ENCODE results near the gene ABCC3. TPM values are rescaled to one million over a fixed set of nuclear protein-coding genes. Genes with fewer than 3 reads are reported as not detected.

The ABCC3 gene
- total RNA-seq, 2 experiments from 2014 or later = not detected

DNA sequence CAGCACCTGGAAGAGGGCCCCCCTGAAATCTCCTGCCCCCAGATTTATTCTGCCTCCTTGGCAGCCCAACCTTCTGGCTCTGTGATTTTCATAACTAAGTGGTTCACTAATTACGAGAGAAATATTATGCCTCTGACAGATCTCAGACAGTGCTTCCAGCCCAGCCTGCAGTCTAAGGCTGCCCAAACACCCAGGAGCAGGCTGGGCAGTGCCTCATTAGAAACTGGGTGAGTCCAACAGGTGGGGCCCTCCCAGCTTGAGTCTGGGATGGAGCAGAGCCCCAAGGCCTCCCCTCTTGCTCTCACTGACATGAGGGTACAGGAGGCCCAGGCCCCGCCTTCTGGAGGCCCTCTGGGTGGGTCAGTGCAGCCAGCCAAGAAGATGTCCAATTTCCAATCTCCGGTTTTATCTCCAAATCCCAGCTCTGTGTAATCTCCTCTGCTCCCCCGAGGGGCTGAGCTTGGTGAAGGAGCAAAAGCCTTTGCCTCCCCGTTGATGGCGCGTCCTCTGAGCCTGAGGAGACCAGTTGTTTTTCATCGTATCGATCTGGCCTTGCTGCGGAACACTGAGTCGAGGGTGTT is 20.1 kb upstream of the ABCC3 start:
- H3K27ac Mint-ChIP-seq = no peak overlapping the region
- H3K4me1 Mint-ChIP-seq = peaks cover 11% of the 10 kb centered on the region
- DNase-seq (no peak), ATAC-seq (no peak)
- no peaks in the 10 kb centered on the region for H3K36me3 Mint-ChIP-seq
- CTCF ChIA-PET = no interaction called here
- H3K27me3 Mint-ChIP-seq = peaks cover 11% of the 10 kb centered on the region
- H3K9me3 Mint-ChIP-seq (ENCODE audit: low read depth) = no peaks in the 10 kb centered on the region
- H3K4me3 Mint-ChIP-seq = no peak overlapping the region

DNA sequence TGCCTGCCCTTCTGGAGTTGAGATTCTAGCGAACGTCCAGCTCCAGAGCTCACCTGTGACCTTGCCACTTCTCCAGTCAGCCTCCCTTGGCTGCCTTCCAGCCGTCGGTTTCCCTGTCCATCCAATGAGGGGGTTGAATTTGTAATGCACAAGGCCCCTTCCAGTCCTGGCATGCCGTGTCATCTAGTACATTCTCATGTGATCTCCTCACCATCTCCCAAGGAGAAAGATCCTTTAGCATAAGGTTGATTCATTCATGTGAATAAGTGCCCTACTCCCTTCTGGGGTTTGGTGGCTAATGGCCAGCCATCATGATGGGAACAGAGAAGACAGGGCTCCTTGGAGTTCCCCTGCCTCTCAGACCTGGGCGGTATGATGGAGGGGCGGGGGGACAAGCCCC is 18.9 kb upstream of the ABCC3 start:
- Mint-ChIP-seq H3K27ac (no peak overlapping the region), H3K36me3 (no peaks in the 10 kb centered on the region), H3K27me3 (peaks cover 8% of the 10 kb centered on the region), H3K4me1 (peaks cover 11% of the 10 kb centered on the region), H3K4me3 (no peak overlapping the region), H3K9me3 (ENCODE audit: low read depth) (no peaks in the 10 kb centered on the region)
- no peak for ATAC-seq
- DNase-seq = no peak
- CTCF ChIA-PET = interaction anchor here (1.7 to 1.9 kb wide), 2 partner anchors 10 to 12 kb away, joined by 5 to 7 read pairs; no protein-coding TSS in a partner anchor

DNA sequence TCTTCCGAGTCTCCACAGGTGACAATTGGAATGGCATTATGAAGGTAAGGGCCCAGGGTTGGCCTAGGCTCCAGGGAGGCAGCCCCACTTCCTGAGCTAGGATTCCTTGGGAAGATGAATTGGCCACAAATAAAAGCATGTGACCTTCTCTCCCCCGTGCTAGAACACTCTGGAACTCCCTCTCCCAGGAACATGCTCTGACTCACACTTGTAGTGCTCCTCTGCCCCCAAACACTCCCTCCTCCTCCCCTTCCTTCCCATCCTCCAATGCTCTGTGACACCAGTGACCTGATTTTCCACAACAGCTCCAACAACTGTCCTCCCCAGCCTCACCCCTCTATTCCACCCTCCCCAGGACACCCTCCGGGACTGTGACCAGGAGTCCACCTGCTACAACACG is 16.4 kb upstream of the ABCC3 start:
- H3K4me1 Mint-ChIP-seq = peaks cover 11% of the 10 kb centered on the region
- CTCF ChIA-PET = no interaction called here
- ATAC-seq (no peak), DNase-seq (no peak)
- H3K27me3 Mint-ChIP-seq = peaks cover 6% of the 10 kb centered on the region
- no peak overlapping the region for H3K27ac Mint-ChIP-seq
- no peaks in the 10 kb centered on the region for H3K9me3 Mint-ChIP-seq (ENCODE audit: low read depth)
- no peak overlapping the region for H3K4me3 Mint-ChIP-seq
- H3K36me3 Mint-ChIP-seq = no peaks in the 10 kb centered on the region

DNA sequence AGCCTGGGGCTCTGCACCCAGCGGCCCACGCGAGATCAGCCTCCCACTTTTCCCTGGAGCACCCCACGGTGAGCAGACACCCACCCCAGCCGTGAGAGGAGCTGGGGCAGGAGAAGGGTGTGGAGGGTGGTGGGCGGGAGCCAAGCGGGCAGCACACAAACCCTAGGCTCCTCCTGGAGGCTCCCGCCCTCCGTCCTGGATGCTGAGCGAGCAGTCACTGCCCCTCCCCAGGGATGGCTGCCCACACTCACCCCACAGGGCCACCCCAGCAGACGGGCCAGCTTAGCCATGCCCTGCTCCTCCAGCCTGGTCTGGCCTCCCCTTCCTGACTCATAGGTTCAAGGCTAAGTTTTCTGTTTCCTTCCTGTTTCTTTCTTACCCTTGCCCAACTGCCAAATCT is 15.7 kb upstream of the ABCC3 start:
- ATAC-seq (no peak), DNase-seq (no peak)
- Mint-ChIP-seq H3K4me1 (peaks cover 6% of the 10 kb centered on the region), H3K4me3 (no peak overlapping the region), H3K9me3 (ENCODE audit: low read depth) (no peaks in the 10 kb centered on the region), H3K36me3 (no peaks in the 10 kb centered on the region), H3K27ac (no peak overlapping the region), H3K27me3 (peaks cover 6% of the 10 kb centered on the region)
- CTCF ChIA-PET = no interaction called here

DNA sequence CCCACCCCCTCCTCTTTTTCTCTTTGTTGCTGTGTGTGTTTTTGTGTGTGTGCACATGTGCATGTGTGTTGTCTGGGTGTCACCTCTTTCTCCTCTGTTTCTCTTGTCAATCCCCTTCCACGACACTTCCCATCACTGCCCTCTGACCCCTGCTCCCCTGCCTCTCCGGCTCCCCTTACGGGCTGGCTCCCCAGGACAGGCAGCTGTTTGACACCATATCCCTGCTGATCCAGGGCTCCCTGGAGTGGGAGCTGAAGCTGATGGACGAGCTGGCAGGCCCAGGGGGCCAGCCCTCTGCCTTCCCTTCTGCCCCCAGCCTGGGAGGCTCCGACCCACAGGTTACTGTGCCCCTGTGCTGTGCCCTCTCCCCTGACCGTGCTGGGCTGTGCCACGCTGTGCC is 15.2 kb upstream of the ABCC3 start:
- Mint-ChIP-seq H3K4me1 (peaks cover under 1% of the 10 kb centered on the region), H3K27me3 (peaks cover 6% of the 10 kb centered on the region), H3K9me3 (ENCODE audit: low read depth) (no peaks in the 10 kb centered on the region), H3K4me3 (no peak overlapping the region), H3K36me3 (no peaks in the 10 kb centered on the region), H3K27ac (no peak overlapping the region)
- CTCF ChIA-PET = interaction anchor here (2.1 kb wide), 1 partner anchor 11 kb away, joined by 6 read pairs; no protein-coding TSS in a partner anchor
- no peak for DNase-seq
- ATAC-seq = no peak

DNA sequence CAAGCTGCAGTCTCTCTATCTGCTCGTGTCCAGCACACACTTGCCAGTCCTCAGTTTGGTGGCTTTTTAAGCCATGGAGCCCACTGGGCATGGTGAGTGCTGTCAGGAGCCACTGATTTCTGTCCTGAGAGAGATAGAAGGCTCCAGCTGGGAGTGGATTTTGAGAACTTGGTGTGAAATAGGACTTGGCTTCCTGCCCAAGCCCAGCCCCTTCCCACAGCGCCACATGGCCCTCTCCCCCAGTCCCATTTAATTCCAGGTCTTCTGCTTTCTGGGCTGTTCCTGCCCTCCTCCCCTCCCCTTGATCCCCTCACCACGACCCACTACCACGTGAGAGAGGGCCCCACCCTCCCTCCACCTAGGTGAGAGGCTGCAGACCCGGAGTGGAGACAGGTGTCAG is 14.4 kb upstream of the ABCC3 start:
- Mint-ChIP-seq H3K9me3 (ENCODE audit: low read depth) (no peaks in the 10 kb centered on the region), H3K36me3 (no peaks in the 10 kb centered on the region), H3K4me3 (no peak overlapping the region), H3K27ac (no peak overlapping the region), H3K4me1 (no peaks in the 10 kb centered on the region), H3K27me3 (peaks cover 6% of the 10 kb centered on the region)
- ATAC-seq (no peak), DNase-seq (no peak)
- CTCF ChIA-PET = interaction anchor here (2.1 kb wide), 1 partner anchor 10 kb away, joined by 6 read pairs; no protein-coding TSS in a partner anchor

DNA sequence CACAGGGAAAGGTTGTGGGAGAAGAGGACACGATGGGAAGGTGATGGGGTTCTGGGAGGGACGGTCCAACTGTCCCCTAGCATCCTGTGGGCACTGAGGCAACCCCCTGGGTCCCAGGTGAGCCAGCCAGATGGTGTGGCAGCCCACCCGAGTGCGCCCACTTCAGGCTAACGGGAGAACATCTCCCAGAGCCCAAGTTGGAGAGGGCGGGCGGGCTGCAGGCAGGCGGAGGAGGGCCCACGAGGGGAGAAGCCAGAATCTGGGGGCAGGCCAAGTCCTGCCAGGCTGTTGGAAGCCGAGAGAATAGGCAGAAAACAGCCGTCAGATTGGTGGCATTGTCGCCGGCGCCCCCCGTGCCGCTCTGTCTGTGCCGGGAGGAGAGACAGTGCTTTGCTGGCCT is 13.8 kb upstream of the ABCC3 start:
- no peak for DNase-seq
- Mint-ChIP-seq H3K36me3 (no peaks in the 10 kb centered on the region), H3K27ac (no peak overlapping the region), H3K9me3 (ENCODE audit: low read depth) (no peaks in the 10 kb centered on the region), H3K4me3 (no peak overlapping the region), H3K4me1 (no peaks in the 10 kb centered on the region), H3K27me3 (peaks cover 6% of the 10 kb centered on the region)
- no peak for ATAC-seq
- CTCF ChIA-PET = interaction anchor here (2.1 kb wide), 1 partner anchor 10 kb away, joined by 6 read pairs; no protein-coding TSS in a partner anchor

DNA sequence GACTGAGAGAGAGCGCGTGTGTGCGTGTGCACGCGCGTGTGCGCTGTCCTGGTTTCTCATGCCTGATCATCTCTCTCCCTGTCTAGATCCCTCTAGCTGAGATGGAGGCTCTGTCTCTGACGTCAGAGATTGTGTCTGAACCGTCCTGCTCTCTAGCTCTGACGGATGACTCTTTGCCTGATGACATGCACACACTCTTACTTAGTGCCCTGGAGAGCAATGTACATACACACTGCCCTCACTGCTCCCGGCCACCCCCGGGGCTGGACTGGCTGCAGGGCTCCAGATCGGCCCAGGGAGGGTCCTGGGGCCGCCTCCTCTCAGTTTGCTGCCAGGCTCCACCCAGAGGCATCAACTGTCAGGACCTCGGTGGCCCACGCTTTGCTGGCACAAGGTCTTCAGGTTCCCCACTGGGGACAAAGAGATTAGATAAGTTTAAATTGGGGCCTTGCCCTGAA is 13.1 kb upstream of the ABCC3 start:
- ATAC-seq (no peak), DNase-seq (no peak)
- Mint-ChIP-seq H3K27me3 (peaks cover 6% of the 10 kb centered on the region), H3K9me3 (ENCODE audit: low read depth) (no peaks in the 10 kb centered on the region), H3K4me1 (no peaks in the 10 kb centered on the region), H3K4me3 (no peak overlapping the region), H3K36me3 (no peaks in the 10 kb centered on the region), H3K27ac (no peak overlapping the region)
- CTCF ChIA-PET = interaction anchor here (2.1 kb wide), 1 partner anchor 9 kb away, joined by 6 read pairs; no protein-coding TSS in a partner anchor

DNA sequence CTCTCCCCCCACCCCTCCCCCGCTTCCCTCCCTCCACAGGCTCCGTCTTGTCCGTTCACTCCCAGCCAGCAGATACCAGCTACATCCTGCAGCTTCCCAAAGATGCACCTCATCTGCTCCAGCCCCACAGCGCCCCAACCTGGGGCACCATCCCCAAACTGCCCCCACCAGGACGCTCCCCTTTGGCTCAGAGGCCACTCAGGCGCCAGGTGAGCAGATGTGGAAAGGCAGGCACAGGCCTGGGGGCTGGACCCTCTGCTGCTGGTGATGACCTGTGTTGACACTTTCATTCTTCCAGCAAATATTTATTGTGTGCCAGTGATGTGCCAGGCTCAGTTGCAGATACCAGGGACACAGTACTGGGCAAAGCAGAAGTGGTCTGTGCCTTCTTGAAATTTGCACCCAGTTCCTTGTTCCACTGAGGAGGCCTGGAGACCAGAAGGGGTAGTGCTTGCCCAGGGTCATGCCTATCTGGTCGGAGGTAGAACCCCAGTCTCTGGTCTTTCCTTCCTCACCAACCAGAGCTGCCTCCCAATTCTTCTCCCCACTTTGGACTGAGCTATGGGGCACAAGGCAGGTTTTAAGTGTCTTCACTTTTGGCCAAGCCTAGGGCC is 10.3 kb upstream of the ABCC3 start:
- ATAC-seq = no peak
- Mint-ChIP-seq H3K36me3 (no peaks in the 10 kb centered on the region), H3K9me3 (ENCODE audit: low read depth) (no peaks in the 10 kb centered on the region), H3K27ac (no peak overlapping the region), H3K27me3 (peaks cover 29% of the 10 kb centered on the region), H3K4me3 (no peak overlapping the region), H3K4me1 (peaks cover 7% of the 10 kb centered on the region)
- DNase-seq = no peak
- CTCF ChIA-PET = interaction anchor here (1.7 to 4.3 kb wide), 4 partner anchors 13 to 141 kb away, joined by 3 to 20 read pairs (median 14); no protein-coding TSS in a partner anchor

DNA sequence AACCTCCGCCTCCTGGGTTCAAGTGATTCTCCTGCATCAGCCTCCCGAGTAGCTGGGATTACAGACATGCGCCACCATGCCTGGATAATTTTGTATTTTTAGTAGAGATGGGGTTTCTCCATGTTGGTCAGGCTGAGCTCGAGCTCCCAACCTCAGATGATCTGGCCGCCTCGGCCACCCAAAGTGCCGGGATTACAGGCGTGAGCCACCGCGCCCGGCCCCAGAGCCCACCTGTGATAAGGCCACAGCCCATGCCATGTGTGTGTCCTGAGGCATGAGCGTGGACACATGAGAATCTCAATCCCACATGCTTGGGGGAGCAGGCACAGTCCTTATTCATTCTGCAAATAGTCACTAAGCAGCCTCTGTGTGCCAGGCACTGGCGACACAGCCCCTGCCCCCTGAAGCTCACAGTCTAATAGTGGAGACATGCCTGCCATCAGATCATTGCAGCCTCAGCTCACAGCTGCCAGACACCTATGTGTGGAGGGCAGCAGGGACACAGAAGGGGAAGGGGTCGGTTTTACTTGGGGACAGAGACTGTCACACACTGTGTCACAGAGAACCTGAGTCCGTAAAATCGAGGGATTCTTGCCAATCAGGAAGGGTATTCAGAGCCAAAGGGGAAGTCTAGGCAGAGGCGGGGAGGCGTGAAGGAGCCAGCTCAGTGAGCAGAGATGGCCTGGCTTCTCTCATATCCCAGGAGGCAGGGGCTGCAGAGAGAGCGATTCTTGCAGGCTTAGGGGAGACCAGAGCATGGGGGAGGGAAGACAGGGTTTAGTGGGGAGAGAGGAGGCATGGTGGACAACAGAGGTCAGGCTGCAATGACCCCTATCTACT is 9.4 kb upstream of the ABCC3 start:
- peaks cover 7% of the 10 kb centered on the region for H3K4me1 Mint-ChIP-seq
- no peak for ATAC-seq
- H3K27me3 Mint-ChIP-seq = peaks cover 30% of the 10 kb centered on the region
- H3K4me3 Mint-ChIP-seq = no peak overlapping the region
- no peak for DNase-seq
- CTCF ChIA-PET = interaction anchor here (0.7 to 4.3 kb wide), 13 partner anchors 8 to 146 kb away, joined by 3 to 20 read pairs (median 5); partner anchors contain the start of genes CACNA1G and SPATA20
- no peaks in the 10 kb centered on the region for H3K36me3 Mint-ChIP-seq
- no peaks in the 10 kb centered on the region for H3K9me3 Mint-ChIP-seq (ENCODE audit: low read depth)
- no peak overlapping the region for H3K27ac Mint-ChIP-seq

DNA sequence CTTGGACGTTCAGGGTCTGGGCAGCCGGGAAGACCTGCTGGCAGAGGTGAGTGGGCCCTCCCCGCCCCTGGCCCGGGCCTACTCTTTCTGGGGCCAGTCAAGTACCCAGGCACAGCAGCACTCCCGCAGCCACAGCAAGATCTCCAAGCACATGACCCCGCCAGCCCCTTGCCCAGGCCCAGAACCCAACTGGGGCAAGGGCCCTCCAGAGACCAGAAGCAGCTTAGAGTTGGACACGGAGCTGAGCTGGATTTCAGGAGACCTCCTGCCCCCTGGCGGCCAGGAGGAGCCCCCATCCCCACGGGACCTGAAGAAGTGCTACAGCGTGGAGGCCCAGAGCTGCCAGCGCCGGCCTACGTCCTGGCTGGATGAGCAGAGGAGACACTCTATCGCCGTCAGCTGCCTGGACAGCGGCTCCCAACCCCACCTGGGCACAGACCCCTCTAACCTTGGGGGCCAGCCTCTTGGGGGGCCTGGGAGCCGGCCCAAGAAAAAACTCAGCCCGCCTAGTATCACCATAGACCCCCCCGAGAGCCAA is 8.6 kb upstream of the ABCC3 start:
- Mint-ChIP-seq H3K4me3 (no peak overlapping the region), H3K36me3 (no peaks in the 10 kb centered on the region), H3K4me1 (peaks cover 7% of the 10 kb centered on the region), H3K27ac (no peak overlapping the region), H3K27me3 (peaks cover 35% of the 10 kb centered on the region), H3K9me3 (ENCODE audit: low read depth) (no peaks in the 10 kb centered on the region)
- ATAC-seq (peak; percentile 75), DNase-seq (peak; percentile 70)
- CTCF ChIA-PET = interaction anchor here (0.6 to 4.3 kb wide), 16 partner anchors 9 to 147 kb away, joined by 3 to 20 read pairs (median 4); partner anchors contain the start of gene SPATA20

DNA sequence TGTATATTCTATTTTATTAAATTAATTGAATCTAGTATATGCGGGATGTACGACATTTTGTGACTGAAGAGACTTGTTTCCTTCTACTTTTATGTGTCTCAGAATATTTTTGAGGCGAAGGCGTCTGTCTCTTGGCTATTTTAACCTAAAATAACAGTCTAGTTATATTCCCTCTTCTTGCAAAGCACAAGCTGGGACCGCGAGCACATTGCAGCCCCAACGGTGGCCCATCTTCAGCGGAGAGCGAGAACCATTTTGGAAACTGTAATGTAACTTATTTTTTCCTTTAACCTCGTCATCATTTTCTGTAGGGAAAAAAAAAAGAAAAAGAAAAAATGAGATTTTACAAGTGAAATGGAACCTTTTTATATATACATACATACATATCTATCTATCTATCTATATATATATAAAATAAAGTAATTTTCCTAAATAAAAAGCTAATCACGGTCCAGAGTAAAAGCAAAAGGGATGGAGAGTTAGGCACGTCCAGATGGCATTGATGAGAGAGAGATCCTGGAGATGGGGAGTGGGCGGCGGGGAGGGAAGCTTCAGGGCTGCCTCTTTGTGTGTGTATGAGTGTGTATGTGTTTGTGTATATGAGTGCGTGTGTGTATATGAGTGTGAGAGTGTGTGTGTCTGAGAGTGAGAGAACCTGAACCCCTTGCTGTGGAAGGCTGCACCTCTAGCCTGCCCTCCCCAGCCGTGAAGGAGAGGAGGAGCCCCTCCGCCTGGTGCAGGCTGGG is 7.5 kb upstream of the ABCC3 start:
- ATAC-seq (no peak), DNase-seq (no peak)
- Mint-ChIP-seq H3K4me1 (peaks cover 7% of the 10 kb centered on the region), H3K4me3 (no peak overlapping the region), H3K27me3 (peaks cover 39% of the 10 kb centered on the region), H3K9me3 (ENCODE audit: low read depth) (no peaks in the 10 kb centered on the region), H3K27ac (no peak overlapping the region), H3K36me3 (no peaks in the 10 kb centered on the region)
- CTCF ChIA-PET = interaction anchor here (1.0 to 4.3 kb wide), 13 partner anchors 10 to 144 kb away, joined by 3 to 20 read pairs (median 4); partner anchors contain the start of gene SPATA20
